K562 treated with DMSO at 1 percent for 12 hours (cell line): Measurements from ENCODE around the gene ELN. TPM values are rescaled to one million over a fixed set of nuclear protein-coding genes. Genes with fewer than 3 reads are reported as not detected.

Source experiments
- total RNA-seq: library from RNA; unstranded; fragments of 300-600 nt; gene quantifications from 2 replicates; pipeline ENCODE4 v1.2.3, GENCODE V29; 2022; ENCODE audit not compliant: insufficient read depth

Gene ELN
- not detected in 2 replicates for total RNA-seq

DNA sequence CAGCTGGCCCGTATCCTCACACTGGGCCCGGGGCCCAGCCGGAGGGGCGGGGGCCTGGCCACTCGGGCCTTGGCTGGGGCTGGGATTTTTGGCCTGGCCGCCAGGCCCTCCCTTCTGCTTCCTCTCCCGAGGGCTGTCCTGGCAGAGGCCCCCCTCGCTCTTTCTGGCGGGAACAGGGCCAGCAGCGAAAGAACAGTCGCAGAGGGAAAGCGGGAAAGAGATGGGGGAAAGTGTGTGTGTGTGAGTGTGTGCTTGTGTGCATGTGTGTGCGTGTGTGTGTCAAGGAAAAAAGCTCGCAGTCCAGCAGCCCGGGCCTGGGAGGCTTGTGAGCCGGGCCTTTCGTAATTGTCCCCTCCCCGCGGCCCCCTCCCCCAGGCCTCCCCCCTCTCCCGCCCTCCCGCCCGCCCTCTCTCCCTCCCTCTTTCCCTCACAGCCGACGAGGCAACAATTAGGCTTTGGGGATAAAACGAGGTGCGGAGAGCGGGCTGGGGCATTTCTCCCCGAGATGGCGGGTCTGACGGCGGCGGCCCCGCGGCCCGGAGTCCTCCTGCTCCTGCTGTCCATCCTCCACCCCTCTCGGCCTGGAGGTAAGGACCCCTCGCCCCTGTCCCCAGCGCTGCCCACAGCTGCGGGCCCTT, at the start of gene ELN:
TSS of gene ELN (plus strand) at position 491 of the 638 bp plus-strand sequence. CDS start at position 506, 15 bp downstream.

GRCh38 chr7:74083117-74083876, 55.3 kb downstream of the ELN start, which contains the start of gene LIMK1:
Gene LIMK1, plus strand, starts transcription at chr7:74083804. Its CDS starts 187 bp downstream, at chr7:74083991.

Other genes starting within 250 kb of the ELN start
- 0.14 and 0.34 TPM in 2 replicates for gene CLDN4, start 197.2 kb upstream of the ELN start, total RNA-seq
- not detected in 2 replicates for gene METTL27, start 185.7 kb upstream of the ELN start, total RNA-seq
- gene TMEM270, start 167.0 kb upstream of the ELN start, total RNA-seq, result not detected in 2 replicates
- 11.0 and 16.2 TPM in 2 replicates for gene LIMK1, start 55.6 kb downstream of the ELN start, total RNA-seq
- gene EIF4H, start 146.2 kb downstream of the ELN start, total RNA-seq, result 282 and 443 TPM in 2 replicates
- gene LAT2, start 181.8 kb downstream of the ELN start, total RNA-seq, result 0.52 and 0.67 TPM in 2 replicates
- 115 and 158 TPM in 2 replicates for gene RFC2, start 226.2 kb downstream of the ELN start, total RNA-seq